HepG2 (cell line): ENCODE measurements around the gene AHNAK. TPM values are rescaled to one million over a fixed set of nuclear protein-coding genes. Genes with fewer than 3 reads are reported as not detected.
A peak's percentile ranks its signal among the peaks of the same experiment; 100 is the strongest.

Experiments used
- FOXO1 ChIP-seq: sonication (generic); formaldehyde crosslinking; IDR thresholded peaks from 2 replicates; pipeline ENCODE4 v1.4.0; 2020; ENCODE audit warnings: missing genetic modification reagents
- HMGXB4 ChIP-seq, 2 experiments: sonication (generic) in 1 of 2; formaldehyde crosslinking in 1 of 2; IDR thresholded peaks; 2 replicates each; pipeline versions ENCODE4 v1.4.0 to v1.6.1; 2018 to 2020; ENCODE audit warnings: missing genetic modification reagents in 2 of 2, borderline replicate concordance in 1 of 2, low read depth in 1 of 2, mild to moderate bottlenecking in 1 of 2, missing biosample characterization in 1 of 2
- HOXA9 ChIP-seq: sonication (generic); formaldehyde crosslinking; IDR thresholded peaks from 2 replicates; pipeline ENCODE4 v1.8.1; 2022; ENCODE audit warnings: missing genetic modification reagents, mild to moderate bottlenecking, moderate library complexity, borderline replicate concordance
- RBFOX2 ChIP-seq: fragments of 200-400 bp; formaldehyde crosslinking; IDR thresholded peaks from 2 replicates; pipeline ENCODE4 v1.6.1; 2017; ENCODE audit warnings: low read depth, mild to moderate bottlenecking, low read length
- SKIL ChIP-seq: sonication (generic); formaldehyde crosslinking; IDR thresholded peaks from 2 replicates; pipeline ENCODE4 v1.8.0; 2022; ENCODE audit warnings: missing genetic modification reagents, mild to moderate bottlenecking, moderate library complexity, borderline replicate concordance
- TBL1XR1 ChIP-seq: fragments of 150-350 bp; IDR thresholded peaks from 2 replicates; pipeline ENCODE4 v1.6.1; 2014; ENCODE audit warnings: borderline replicate concordance, low read length; ENCODE audit not compliant: partially characterized antibody
- THRA ChIP-seq: sonication (generic); formaldehyde crosslinking; IDR thresholded peaks from 2 replicates; pipeline ENCODE4 v1.4.0; 2020; ENCODE audit warnings: missing genetic modification reagents, borderline replicate concordance
- ZBED4 ChIP-seq: sonication (generic); formaldehyde crosslinking; IDR thresholded peaks from 2 replicates; pipeline ENCODE4 v1.4.0; 2020; ENCODE audit warnings: missing genetic modification reagents, borderline replicate concordance
- ZIK1 ChIP-seq: sonication (generic); formaldehyde crosslinking; IDR thresholded peaks from 2 replicates; pipeline ENCODE4 v1.5.0; 2020; ENCODE audit warnings: mild to moderate bottlenecking, low read depth, missing genetic modification reagents, borderline replicate concordance
- ZNF33B ChIP-seq: sonication (generic); formaldehyde crosslinking; IDR thresholded peaks from 2 replicates; pipeline ENCODE4 v1.5.1; 2020; ENCODE audit warnings: mild to moderate bottlenecking, missing genetic modification reagents
- ZNF513 ChIP-seq: sonication (generic); formaldehyde crosslinking; conservative IDR thresholded peaks from 2 replicates; pipeline ENCODE4 v1.5.0; 2020; ENCODE audit warnings: missing genetic modification reagents
- ZNF574 ChIP-seq: sonication (generic); formaldehyde crosslinking; IDR thresholded peaks from 2 replicates; pipeline ENCODE4 v1.4.0; 2020; ENCODE audit warnings: missing genetic modification reagents
- polyA plus RNA-seq, 8 experiments: library from polyadenylated mRNA; depleted of rRNA in 3 of 8; stranded (reverse) in 7 of 8; unstranded in 1 of 8; fragments of >200 nt; fragmentation: Illumina TruSeq in 4 of 8; extraction: Trizol in 4 of 8; gene quantifications; 2 replicates each; pipeline versions ENCODE4 v1.2.1 to v1.2.3, GENCODE V29; 2011 to 2016; ENCODE audit warnings: low read depth in 4 of 8, missing spikeins in 1 of 8, mixed read lengths in 1 of 8; ENCODE audit not compliant: insufficient read depth in 1 of 8
- total RNA-seq, 5 experiments: library from RNA; depleted of rRNA; stranded (reverse); fragments of >200 nt; fragmentation: Illumina TruSeq; extraction: Trizol; gene quantifications; 2 replicates each; pipeline ENCODE4 v1.2.3, GENCODE V29; 2016; ENCODE audit warnings: low read depth in 1 of 5

Gene AHNAK
- total and polyA plus RNA-seq, 2 of the 13 experiments (the other 11 are each of a cell fraction or from before 2014, with no cell fraction given), result 23.4 to 25.0 TPM

- TF ChIP-seq FOXO1 (CRISPR knock-in tag) (peak; percentile 32; the same call in 1 of the 2 replicates), SKIL (CRISPR knock-in tag) (peak; percentile 42; the same call in 1 of the 2 replicates), HOXA9 (peak; percentile 27; the same call in 1 of the 2 replicates), RBFOX2 (peak; percentile 81), TBL1XR1 (no peak), ZBED4 (CRISPR knock-in tag) (peak; percentile 21; the same call in 1 of the 2 replicates), THRA (CRISPR knock-in tag) (no peak; the same call in 1 of the 2 replicates), ZNF574 (CRISPR knock-in tag) (peak; percentile 53; the same call in 1 of the 2 replicates), HMGXB4 (CRISPR knock-in tag; IDR thresholded peaks at IDR 0.05; ENCODE audit: borderline replicate concordance in 1 of 2, low read depth in 1 of 2) (peak; percentile 34 to 71; a peak in 2 of 4 replicates), ZNF513 (CRISPR knock-in tag) (0 out of 2 replicates have a peak, but pooled peaks have one; percentile 78), ZNF33B (CRISPR knock-in tag) (0 out of 2 replicates have a peak, but pooled peaks have one; percentile 15), ZIK1 (CRISPR knock-in tag) (no peak)
These were observed at the start of gene AHNAK (continued) for GRCh38 chr11:62546244-62546928.
